ENCODE data around the gene ONECUT1.

ONECUT1 gene

GRCh38 chr15:52801748-52802085, 11.6 kb upstream of the ONECUT1 start:
- no peak for DNase-seq (ENCODE audit: extremely low read depth, low read depth)

GRCh38 chr15:52800828-52801747, 11.0 kb upstream of the ONECUT1 start:
- H3K4me3 ChIP-seq (replicated peaks; ENCODE audit: low read depth, low read length), result no peak overlapping the region
- DNase-seq (ENCODE audit: extremely low read depth, low read depth), result no peak
- TF ChIP-seq CTCF (IDR thresholded peaks at IDR 0.05; ENCODE audit: low read depth, low read length, missing control alignments), result no peak

More at GRCh38 chr15:52801748-52802085, 11.6 kb upstream of the ONECUT1 start:
- no peak for TF ChIP-seq CTCF (IDR thresholded peaks at IDR 0.05; ENCODE audit: low read depth, low read length, missing control alignments)
- H3K4me3 ChIP-seq (replicated peaks; ENCODE audit: low read depth, low read length), result no peak overlapping the region

- no peak for DNase-seq (ENCODE audit: extremely low read depth, low read depth)
- no peak overlapping the region for H3K4me3 ChIP-seq (replicated peaks; ENCODE audit: low read depth, low read length)
- TF ChIP-seq CTCF (IDR thresholded peaks at IDR 0.05; ENCODE audit: low read depth, low read length, missing control alignments), result no peak
These were observed 9.1 kb upstream of the ONECUT1 start for GRCh38 chr15:52799145-52799811.

GRCh38 chr15:52798529-52799101, 8.5 kb upstream of the ONECUT1 start:
- H3K4me3 ChIP-seq (replicated peaks; ENCODE audit: low read depth, low read length), result no peak overlapping the region
- TF ChIP-seq CTCF (IDR thresholded peaks at IDR 0.05; ENCODE audit: low read depth, low read length, missing control alignments), result no peak
- DNase-seq (ENCODE audit: extremely low read depth, low read depth), result no peak

GRCh38 chr15:52797625-52798501, 7.7 kb upstream of the ONECUT1 start:
- no peak for TF ChIP-seq CTCF (IDR thresholded peaks at IDR 0.05; ENCODE audit: low read depth, low read length, missing control alignments)
- no peak overlapping the region for H3K4me3 ChIP-seq (replicated peaks; ENCODE audit: low read depth, low read length)
- no peak for DNase-seq (ENCODE audit: extremely low read depth, low read depth)

Measured in HFF-Myc (cell line).